Measurements from ENCODE around the gene FHIP1B. TPM values are rescaled to one million over a fixed set of nuclear protein-coding genes. Genes with fewer than 3 reads are reported as not detected.

Gene FHIP1B
- polyA plus RNA-seq, 1 donor (not counting 4 experiments of a cell fraction or from before 2014, with no cell fraction given) = 18.7 TPM

DNA sequence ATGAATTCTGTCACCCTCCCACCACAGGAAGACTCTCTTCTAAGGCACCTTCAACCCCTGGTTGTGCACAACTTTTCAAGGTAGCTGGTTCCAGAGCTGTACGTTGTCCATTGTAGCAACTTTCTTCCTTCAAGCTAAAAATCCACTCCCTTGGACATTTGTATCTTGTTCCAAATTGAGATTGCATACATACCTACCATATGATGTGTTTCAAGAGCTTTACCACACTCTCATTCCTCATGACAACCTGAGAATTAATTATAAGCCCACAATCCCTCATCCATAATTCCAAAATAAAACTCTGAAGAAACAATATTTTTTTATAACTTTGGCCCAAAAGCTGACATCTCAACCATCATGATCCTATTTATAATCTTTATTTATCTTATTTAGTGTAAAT is 32.4 kb downstream of the FHIP1B start:
- Histone ChIP-seq H3K27ac (ENCODE audit: control insufficient read depth, insufficient read depth, low read length) (no peak overlapping the region), H3K9ac (ENCODE audit: control insufficient read depth, extremely low read depth, insufficient read depth, low read length) (no peak overlapping the region), H4K20me1 (ENCODE audit: control insufficient read depth, extremely low read depth, insufficient read depth, low read length) (no peaks in the 10 kb centered on the region), H3K4me3 (ENCODE audit: control insufficient read depth in 2 of 3, extremely low read depth in 1 of 3, insufficient read depth in 2 of 3, low read depth in 1 of 3, low read length in 3 of 3) (no peak overlapping the region), H3K79me2 (ENCODE audit: control insufficient read depth, insufficient read depth, low read length) (no peaks in the 10 kb centered on the region), H3K9me3 (ENCODE audit: control insufficient read depth, low read depth, low read length) (no peaks in the 10 kb centered on the region), H3K9me1 (ENCODE audit: control insufficient read depth, extremely low read depth, insufficient read depth, low read length) (no peaks in the 10 kb centered on the region), H3K27me3 (ENCODE audit: control insufficient read depth, extremely low read depth, insufficient read depth, low read length) (no peaks in the 10 kb centered on the region), H3K4me2 (ENCODE audit: control insufficient read depth, extremely low read depth, insufficient read depth, low read depth, low read length) (no peak overlapping the region), H3K36me3 (ENCODE audit: control insufficient read depth in 2 of 2, extremely low read depth in 1 of 2, insufficient read depth in 2 of 2, low read length in 2 of 2) (peaks cover 0 to 3% of the 10 kb centered on the region in 2 experiments), H3K4me1 (ENCODE audit: control insufficient read depth, extremely low read depth, insufficient read depth, low read length) (no peaks in the 10 kb centered on the region), H2AFZ (ENCODE audit: control insufficient read depth, low read length) (no peak overlapping the region)
- no peak for TF ChIP-seq EZH2 (IDR thresholded peaks at IDR 0.05; ENCODE audit: low read length)
- DNase-seq (ENCODE audit: low read depth, low spot score) (no peak), FAIRE-seq (no peak)
- dilution Hi-C loops (cut with MboI; ENCODE audit: extremely low pct_ligation_motif_present, low sequenced_read_pairs) = no loop called here

DNA sequence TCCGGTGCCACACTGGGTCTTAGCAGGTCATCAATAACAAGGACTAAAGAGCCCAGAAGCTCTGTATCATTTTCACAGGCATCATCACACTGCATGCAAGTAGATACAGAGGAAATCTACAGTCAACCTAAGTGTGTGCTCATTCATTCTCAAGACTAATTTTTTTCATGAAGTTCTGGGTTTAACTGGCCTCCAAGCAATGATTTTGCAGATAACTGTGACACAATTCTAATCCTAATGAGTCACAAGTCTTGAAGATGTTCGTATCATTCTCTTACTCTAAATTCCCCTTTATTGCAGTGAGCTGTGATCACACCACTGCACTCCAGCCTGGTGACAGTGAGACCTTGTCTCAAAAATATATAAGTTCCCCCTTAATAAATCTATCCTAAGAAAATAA is 33.0 kb downstream of the FHIP1B start:
- H3K27ac ChIP-seq (ENCODE audit: control insufficient read depth, insufficient read depth, low read length) = no peak overlapping the region
- H3K4me2 ChIP-seq (ENCODE audit: control insufficient read depth, extremely low read depth, insufficient read depth, low read depth, low read length) = no peak overlapping the region
- H2AFZ ChIP-seq (ENCODE audit: control insufficient read depth, low read length) = no peak overlapping the region
- no peak for FAIRE-seq
- TF ChIP-seq, protein P1, sequence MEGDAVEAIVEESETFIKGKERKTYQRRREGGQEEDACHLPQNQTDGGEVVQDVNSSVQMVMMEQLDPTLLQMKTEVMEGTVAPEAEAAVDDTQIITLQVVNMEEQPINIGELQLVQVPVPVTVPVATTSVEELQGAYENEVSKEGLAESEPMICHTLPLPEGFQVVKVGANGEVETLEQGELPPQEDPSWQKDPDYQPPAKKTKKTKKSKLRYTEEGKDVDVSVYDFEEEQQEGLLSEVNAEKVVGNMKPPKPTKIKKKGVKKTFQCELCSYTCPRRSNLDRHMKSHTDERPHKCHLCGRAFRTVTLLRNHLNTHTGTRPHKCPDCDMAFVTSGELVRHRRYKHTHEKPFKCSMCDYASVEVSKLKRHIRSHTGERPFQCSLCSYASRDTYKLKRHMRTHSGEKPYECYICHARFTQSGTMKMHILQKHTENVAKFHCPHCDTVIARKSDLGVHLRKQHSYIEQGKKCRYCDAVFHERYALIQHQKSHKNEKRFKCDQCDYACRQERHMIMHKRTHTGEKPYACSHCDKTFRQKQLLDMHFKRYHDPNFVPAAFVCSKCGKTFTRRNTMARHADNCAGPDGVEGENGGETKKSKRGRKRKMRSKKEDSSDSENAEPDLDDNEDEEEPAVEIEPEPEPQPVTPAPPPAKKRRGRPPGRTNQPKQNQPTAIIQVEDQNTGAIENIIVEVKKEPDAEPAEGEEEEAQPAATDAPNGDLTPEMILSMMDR (optimal IDR thresholded peaks at IDR 0.05 in 1 of 3, IDR thresholded peaks at IDR 0.05 in 1 of 3, conservative IDR thresholded peaks at IDR 0.05 in 1 of 3; ENCODE audit: extremely low read depth in 1 of 3, insufficient read depth in 2 of 3, low read length in 3 of 3) = no peak
- no peak for TF ChIP-seq EZH2 (IDR thresholded peaks at IDR 0.05; ENCODE audit: low read length)
- H3K79me2 ChIP-seq (ENCODE audit: control insufficient read depth, insufficient read depth, low read length) = no peaks in the 10 kb centered on the region
- no peaks in the 10 kb centered on the region for H3K9me3 ChIP-seq (ENCODE audit: control insufficient read depth, low read depth, low read length)
- no peaks in the 10 kb centered on the region for H4K20me1 ChIP-seq (ENCODE audit: control insufficient read depth, extremely low read depth, insufficient read depth, low read length)
- H3K27me3 ChIP-seq (ENCODE audit: control insufficient read depth, extremely low read depth, insufficient read depth, low read length) = no peaks in the 10 kb centered on the region
- DNase-seq (ENCODE audit: low read depth, low spot score) = no peak
- dilution Hi-C loops (cut with MboI; ENCODE audit: extremely low pct_ligation_motif_present, low sequenced_read_pairs) = no loop called here
- peaks cover 0 to 3% of the 10 kb centered on the region in 2 experiments for H3K36me3 ChIP-seq (ENCODE audit: control insufficient read depth in 2 of 2, extremely low read depth in 1 of 2, insufficient read depth in 2 of 2, low read length in 2 of 2)
- no peaks in the 10 kb centered on the region for H3K9me1 ChIP-seq (ENCODE audit: control insufficient read depth, extremely low read depth, insufficient read depth, low read length)
- no peak overlapping the region for H3K9ac ChIP-seq (ENCODE audit: control insufficient read depth, extremely low read depth, insufficient read depth, low read length)
- H3K4me1 ChIP-seq (ENCODE audit: control insufficient read depth, extremely low read depth, insufficient read depth, low read length) = no peaks in the 10 kb centered on the region
- H3K4me3 ChIP-seq (ENCODE audit: control insufficient read depth in 2 of 3, extremely low read depth in 1 of 3, insufficient read depth in 2 of 3, low read depth in 1 of 3, low read length in 3 of 3) = no peak overlapping the region

DNA sequence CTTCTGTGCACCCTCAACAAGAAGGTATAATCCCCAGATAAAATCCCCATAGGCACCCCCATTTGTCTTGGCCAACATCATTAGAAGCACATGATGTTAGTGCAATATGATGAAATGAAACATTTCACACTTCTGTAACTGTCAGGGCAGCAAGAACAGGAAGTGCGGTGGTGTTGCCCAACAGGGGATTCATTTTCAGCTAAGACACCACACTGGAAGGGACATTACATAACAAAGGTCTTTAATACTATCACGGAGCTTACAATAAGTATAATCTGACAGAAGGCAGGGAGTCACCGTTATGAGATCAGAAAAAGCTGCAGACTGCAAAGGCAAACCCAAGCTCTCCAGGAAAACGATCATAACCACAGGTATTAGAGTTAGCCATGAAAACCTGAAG is 33.5 kb downstream of the FHIP1B start:
- H3K79me2 ChIP-seq (ENCODE audit: control insufficient read depth, insufficient read depth, low read length) = no peaks in the 10 kb centered on the region
- H3K9me3 ChIP-seq (ENCODE audit: control insufficient read depth, low read depth, low read length) = no peaks in the 10 kb centered on the region
- peaks cover 0 to 3% of the 10 kb centered on the region in 2 experiments for H3K36me3 ChIP-seq (ENCODE audit: control insufficient read depth in 2 of 2, extremely low read depth in 1 of 2, insufficient read depth in 2 of 2, low read length in 2 of 2)
- H3K27ac ChIP-seq (ENCODE audit: control insufficient read depth, insufficient read depth, low read length) = no peak overlapping the region
- no peak overlapping the region for H3K9ac ChIP-seq (ENCODE audit: control insufficient read depth, extremely low read depth, insufficient read depth, low read length)
- H3K4me3 ChIP-seq (ENCODE audit: control insufficient read depth in 2 of 3, extremely low read depth in 1 of 3, insufficient read depth in 2 of 3, low read depth in 1 of 3, low read length in 3 of 3) = no peak overlapping the region
- DNase-seq (ENCODE audit: low read depth, low spot score) = no peak
- no peaks in the 10 kb centered on the region for H3K9me1 ChIP-seq (ENCODE audit: control insufficient read depth, extremely low read depth, insufficient read depth, low read length)
- no peak overlapping the region for H2AFZ ChIP-seq (ENCODE audit: control insufficient read depth, low read length)
- dilution Hi-C loops (cut with MboI; ENCODE audit: extremely low pct_ligation_motif_present, low sequenced_read_pairs) = no loop called here
- no peaks in the 10 kb centered on the region for H3K27me3 ChIP-seq (ENCODE audit: control insufficient read depth, extremely low read depth, insufficient read depth, low read length)
- FAIRE-seq = no peak
- TF ChIP-seq EZH2 (IDR thresholded peaks at IDR 0.05; ENCODE audit: low read length) = no peak
- TF ChIP-seq, protein P1 (optimal IDR thresholded peaks at IDR 0.05 in 1 of 3, IDR thresholded peaks at IDR 0.05 in 1 of 3, conservative IDR thresholded peaks at IDR 0.05 in 1 of 3; ENCODE audit: extremely low read depth in 1 of 3, insufficient read depth in 2 of 3, low read length in 3 of 3) = no peak
- no peaks in the 10 kb centered on the region for H3K4me1 ChIP-seq (ENCODE audit: control insufficient read depth, extremely low read depth, insufficient read depth, low read length)
- no peak overlapping the region for H3K4me2 ChIP-seq (ENCODE audit: control insufficient read depth, extremely low read depth, insufficient read depth, low read depth, low read length)
- H4K20me1 ChIP-seq (ENCODE audit: control insufficient read depth, extremely low read depth, insufficient read depth, low read length) = no peaks in the 10 kb centered on the region

All from keratinocyte (primary cell).